Neural cell (in vitro differentiated cells): ENCODE measurements around the gene AMIGO3. TPM values are rescaled to one million over a fixed set of nuclear protein-coding genes. Genes with fewer than 3 reads are reported as not detected.

ENCODE experiments used
- H2AFZ ChIP-seq: fragments of 200-600, 300-800 bp; sonication (generic), shearing (Covaris generic); 2 replicates; pipeline ENCODE4 v1.6.0; 2014; ENCODE audit warnings: low read depth, mild to moderate bottlenecking, antibody characterized with exemption, low read length, moderate library complexity
- H3F3A ChIP-seq: fragments of 200-600 bp; shearing (Covaris generic); 2 replicates; pipeline ENCODE4 v1.6.1; 2016; ENCODE audit warnings: mild to moderate bottlenecking, moderate library complexity, mixed read lengths, antibody characterized with exemption, low read length; ENCODE audit not compliant: insufficient read depth, poor library complexity, severe bottlenecking
- H3K27ac ChIP-seq: fragments of 200-600, 300-800 bp; sonication (generic), shearing (Covaris generic); 2 replicates; pipeline ENCODE4 v1.5.1; 2014; ENCODE audit warnings: mild to moderate bottlenecking, low read length, moderate library complexity
- H3K27me3 ChIP-seq: fragments of 300-800, 200-600 bp; sonication (generic), shearing (Covaris generic); 2 replicates; pipeline ENCODE4 v1.6.0; 2014; ENCODE audit warnings: mild to moderate bottlenecking, low read depth, low read length, moderate library complexity; ENCODE audit not compliant: insufficient read depth
- H3K36me3 ChIP-seq: fragments of 300-800, 200-600 bp; sonication (generic), shearing (Covaris generic); 2 replicates; pipeline ENCODE4 v1.5.1; 2014; ENCODE audit warnings: mild to moderate bottlenecking, antibody characterized with exemption, low read length, moderate library complexity; ENCODE audit not compliant: insufficient read depth
- H3K4me2 ChIP-seq: fragments of 300-800, 200-600 bp; sonication (generic), shearing (Covaris generic); 2 replicates; pipeline ENCODE4 v1.6.0; 2014; ENCODE audit warnings: mild to moderate bottlenecking, low read length
- H3K4me3 ChIP-seq: fragments of 300-800, 200-600 bp; sonication (generic), shearing (Covaris generic); 2 replicates; pipeline ENCODE4 v1.5.1; 2014; ENCODE audit warnings: mild to moderate bottlenecking, low read length, moderate library complexity
- H3K79me2 ChIP-seq: fragments of 200-600 bp; shearing (Covaris generic); replicated peaks from 2 replicates; pipeline ENCODE4 v1.6.0; 2014; ENCODE audit warnings: mild to moderate bottlenecking, low read length, moderate library complexity; ENCODE audit not compliant: insufficient read depth
- H3K9ac ChIP-seq: fragments of 300-800, 200-600 bp; sonication (generic), shearing (Covaris generic); 2 replicates; pipeline ENCODE4 v1.6.1; 2016; ENCODE audit warnings: mild to moderate bottlenecking, low read length, mixed read lengths
- H3K9me2 ChIP-seq: fragments of 200-600 bp; shearing (Covaris generic); 2 replicates; pipeline ENCODE4 v1.6.1; 2016; ENCODE audit warnings: mild to moderate bottlenecking, low read length, mixed read lengths; ENCODE audit not compliant: insufficient read depth
- H3K9me3 ChIP-seq: fragments of 200-600, 300-800 bp; sonication (generic), shearing (Covaris generic); 2 replicates; pipeline ENCODE4 v1.6.1; 2016; ENCODE audit warnings: mild to moderate bottlenecking, mixed run types, low read length, moderate library complexity, mixed read lengths
- H4K20me1 ChIP-seq: fragments of 200-600 bp; shearing (Covaris generic); 2 replicates; pipeline ENCODE4 v1.6.1; 2016; ENCODE audit warnings: mild to moderate bottlenecking, mixed run types; ENCODE audit not compliant: insufficient read depth
- EP300 ChIP-seq: fragments of 450-650 bp; conservative IDR thresholded peaks from 2 replicates; pipeline ENCODE4 v1.6.1; 2014; ENCODE audit warnings: antibody characterized with exemption, mild to moderate bottlenecking, moderate library complexity; ENCODE audit not compliant: poor library complexity, severe bottlenecking
- EZH2 ChIP-seq: fragments of 200-600, 300-800 bp; shearing (Covaris generic), sonication (generic); IDR thresholded peaks from 2 replicates; pipeline ENCODE4 v1.6.1; 2014; ENCODE audit warnings: antibody characterized with exemption, low read length, borderline replicate concordance, mild to moderate bottlenecking; ENCODE audit not compliant: insufficient read depth, poor library complexity, severe bottlenecking
- MXI1 ChIP-seq: fragments of 450-650 bp; conservative IDR thresholded peaks from 2 replicates; pipeline ENCODE4 v1.6.1; 2014; ENCODE audit warnings: antibody characterized with exemption, mild to moderate bottlenecking; ENCODE audit not compliant: poor library complexity, severe bottlenecking
- POLR2AphosphoS5 ChIP-seq: IDR thresholded peaks from 2 replicates; pipeline ENCODE4 v1.6.1; 2012
- RAD21 ChIP-seq: fragments of 450-650 bp; conservative IDR thresholded peaks from 2 replicates; pipeline ENCODE4 v1.6.1; 2014; ENCODE audit warnings: antibody characterized with exemption, mild to moderate bottlenecking, moderate library complexity
- SMC3 ChIP-seq: fragments of 450-650 bp; conservative IDR thresholded peaks from 2 replicates; pipeline ENCODE4 v1.6.1; 2014; ENCODE audit warnings: antibody characterized with exemption, mild to moderate bottlenecking, moderate library complexity; ENCODE audit not compliant: poor library complexity
- TAF1 ChIP-seq: IDR thresholded peaks from 2 replicates; pipeline ENCODE4 v1.6.1; 2012; ENCODE audit warnings: low read depth
- polyA plus RNA-seq: library from polyadenylated mRNA; depleted of rRNA; stranded (reverse); fragments of >200 nt; gene quantifications from 2 replicates; pipeline ENCODE4 v1.2.3, GENCODE V29; 2014
- TF ChIP-seq, protein P1 (sequence below): IDR thresholded peaks from 2 replicates; pipeline ENCODE4 v1.6.1; 2012; ENCODE audit warnings: borderline replicate concordance
- TF ChIP-seq, protein P2 (sequence below): fragments of 450-650 bp; IDR thresholded peaks from 2 replicates; pipeline ENCODE4 v1.5.1; 2014; ENCODE audit warnings: antibody characterized with exemption, mild to moderate bottlenecking, moderate library complexity; ENCODE audit not compliant: poor library complexity, severe bottlenecking

Gene AMIGO3
- polyA plus RNA-seq, 1 donor from 2014 or later = 4.0 TPM

DNA sequence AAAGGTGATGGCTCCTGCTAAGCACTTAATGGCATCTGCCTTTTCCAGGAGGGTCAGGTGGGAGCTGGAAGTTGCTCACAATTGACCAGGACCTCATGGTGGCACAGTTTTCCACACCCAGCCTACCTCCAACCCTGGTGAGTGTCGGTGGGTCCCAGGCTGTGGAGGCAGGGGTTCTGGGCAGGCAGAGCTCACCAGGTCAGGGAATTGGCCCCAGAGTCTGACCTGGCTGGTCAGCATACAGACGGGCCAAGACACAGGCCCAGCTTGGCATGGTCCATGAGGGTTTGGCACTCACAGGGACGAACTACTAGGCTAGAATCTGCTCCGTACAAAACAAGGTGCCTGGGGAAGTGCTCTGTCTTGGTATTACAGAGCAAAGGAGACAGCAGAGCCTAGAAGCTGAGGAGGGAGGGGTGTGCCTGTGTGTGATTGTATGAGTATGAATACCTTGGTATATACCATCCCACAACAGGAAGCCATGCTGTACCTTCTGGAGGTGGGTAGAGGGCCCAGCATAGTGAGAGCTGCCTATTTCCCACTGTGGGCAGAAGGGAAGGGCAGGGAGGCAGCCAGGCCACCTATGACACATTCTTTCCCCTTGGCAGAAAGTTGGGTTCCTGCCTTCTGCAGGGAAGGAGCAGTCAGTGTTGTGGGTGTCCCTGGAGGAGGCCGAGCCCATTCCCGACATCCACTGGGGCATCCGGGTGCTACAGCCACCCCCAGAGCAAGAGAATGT lies 38.8 kb downstream of the AMIGO3 start:
- H3K4me3 ChIP-seq = no peak overlapping the region
- no peaks in the 10 kb centered on the region for H3F3A ChIP-seq
- H4K20me1 ChIP-seq = no peaks in the 10 kb centered on the region
- H2AFZ ChIP-seq = no peak overlapping the region
- no peak overlapping the region for H3K9ac ChIP-seq
- H3K36me3 ChIP-seq = no peaks in the 10 kb centered on the region
- H3K27me3 ChIP-seq = no peaks in the 10 kb centered on the region
- H3K79me2 ChIP-seq = no peaks in the 10 kb centered on the region
- H3K9me3 ChIP-seq = no peaks in the 10 kb centered on the region
- H3K27ac ChIP-seq = no peak overlapping the region
- H3K9me2 ChIP-seq = no peaks in the 10 kb centered on the region
- TF ChIP-seq MXI1 (no peak), EZH2 (no peak), POLR2AphosphoS5 (no peak)
- no peak overlapping the region for H3K4me2 ChIP-seq

DNA sequence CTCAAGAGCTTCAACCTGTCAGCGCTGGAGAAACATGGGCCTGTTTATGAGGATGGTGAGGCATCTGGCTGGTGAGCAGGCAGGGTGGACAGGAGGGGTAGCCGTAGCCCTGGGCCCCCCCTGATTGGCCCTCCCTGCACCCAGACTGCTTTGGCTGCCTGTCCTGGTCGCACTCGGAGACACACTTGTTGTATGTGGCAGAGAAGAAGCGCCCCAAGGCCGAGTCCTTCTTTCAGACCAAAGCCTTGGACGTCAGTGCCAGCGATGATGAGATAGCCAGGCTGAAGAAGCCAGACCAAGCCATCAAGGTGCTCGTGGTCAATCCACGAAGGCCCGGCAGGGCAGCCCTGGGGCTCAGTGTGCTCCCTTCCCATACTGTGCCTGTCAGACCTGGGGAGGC lies 43.6 kb downstream of the AMIGO3 start:
- H4K20me1 ChIP-seq = no peaks in the 10 kb centered on the region
- TF ChIP-seq TAF1 = no peak
- TF ChIP-seq SMC3 = no peak
- no peak for TF ChIP-seq EZH2
- no peak for TF ChIP-seq POLR2AphosphoS5
- TF ChIP-seq EP300 = no peak
- TF ChIP-seq, protein P1, sequence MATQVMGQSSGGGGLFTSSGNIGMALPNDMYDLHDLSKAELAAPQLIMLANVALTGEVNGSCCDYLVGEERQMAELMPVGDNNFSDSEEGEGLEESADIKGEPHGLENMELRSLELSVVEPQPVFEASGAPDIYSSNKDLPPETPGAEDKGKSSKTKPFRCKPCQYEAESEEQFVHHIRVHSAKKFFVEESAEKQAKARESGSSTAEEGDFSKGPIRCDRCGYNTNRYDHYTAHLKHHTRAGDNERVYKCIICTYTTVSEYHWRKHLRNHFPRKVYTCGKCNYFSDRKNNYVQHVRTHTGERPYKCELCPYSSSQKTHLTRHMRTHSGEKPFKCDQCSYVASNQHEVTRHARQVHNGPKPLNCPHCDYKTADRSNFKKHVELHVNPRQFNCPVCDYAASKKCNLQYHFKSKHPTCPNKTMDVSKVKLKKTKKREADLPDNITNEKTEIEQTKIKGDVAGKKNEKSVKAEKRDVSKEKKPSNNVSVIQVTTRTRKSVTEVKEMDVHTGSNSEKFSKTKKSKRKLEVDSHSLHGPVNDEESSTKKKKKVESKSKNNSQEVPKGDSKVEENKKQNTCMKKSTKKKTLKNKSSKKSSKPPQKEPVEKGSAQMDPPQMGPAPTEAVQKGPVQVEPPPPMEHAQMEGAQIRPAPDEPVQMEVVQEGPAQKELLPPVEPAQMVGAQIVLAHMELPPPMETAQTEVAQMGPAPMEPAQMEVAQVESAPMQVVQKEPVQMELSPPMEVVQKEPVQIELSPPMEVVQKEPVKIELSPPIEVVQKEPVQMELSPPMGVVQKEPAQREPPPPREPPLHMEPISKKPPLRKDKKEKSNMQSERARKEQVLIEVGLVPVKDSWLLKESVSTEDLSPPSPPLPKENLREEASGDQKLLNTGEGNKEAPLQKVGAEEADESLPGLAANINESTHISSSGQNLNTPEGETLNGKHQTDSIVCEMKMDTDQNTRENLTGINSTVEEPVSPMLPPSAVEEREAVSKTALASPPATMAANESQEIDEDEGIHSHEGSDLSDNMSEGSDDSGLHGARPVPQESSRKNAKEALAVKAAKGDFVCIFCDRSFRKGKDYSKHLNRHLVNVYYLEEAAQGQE = no peak
- TF ChIP-seq, protein P2, sequence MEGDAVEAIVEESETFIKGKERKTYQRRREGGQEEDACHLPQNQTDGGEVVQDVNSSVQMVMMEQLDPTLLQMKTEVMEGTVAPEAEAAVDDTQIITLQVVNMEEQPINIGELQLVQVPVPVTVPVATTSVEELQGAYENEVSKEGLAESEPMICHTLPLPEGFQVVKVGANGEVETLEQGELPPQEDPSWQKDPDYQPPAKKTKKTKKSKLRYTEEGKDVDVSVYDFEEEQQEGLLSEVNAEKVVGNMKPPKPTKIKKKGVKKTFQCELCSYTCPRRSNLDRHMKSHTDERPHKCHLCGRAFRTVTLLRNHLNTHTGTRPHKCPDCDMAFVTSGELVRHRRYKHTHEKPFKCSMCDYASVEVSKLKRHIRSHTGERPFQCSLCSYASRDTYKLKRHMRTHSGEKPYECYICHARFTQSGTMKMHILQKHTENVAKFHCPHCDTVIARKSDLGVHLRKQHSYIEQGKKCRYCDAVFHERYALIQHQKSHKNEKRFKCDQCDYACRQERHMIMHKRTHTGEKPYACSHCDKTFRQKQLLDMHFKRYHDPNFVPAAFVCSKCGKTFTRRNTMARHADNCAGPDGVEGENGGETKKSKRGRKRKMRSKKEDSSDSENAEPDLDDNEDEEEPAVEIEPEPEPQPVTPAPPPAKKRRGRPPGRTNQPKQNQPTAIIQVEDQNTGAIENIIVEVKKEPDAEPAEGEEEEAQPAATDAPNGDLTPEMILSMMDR = no peak
- TF ChIP-seq RAD21 = no peak
- no peak for TF ChIP-seq MXI1
- H3K9me2 ChIP-seq = no peaks in the 10 kb centered on the region
- no peak overlapping the region for H2AFZ ChIP-seq
- no peak overlapping the region for H3K4me2 ChIP-seq
- H3K27me3 ChIP-seq = no peaks in the 10 kb centered on the region
- no peaks in the 10 kb centered on the region for H3F3A ChIP-seq
- no peak overlapping the region for H3K27ac ChIP-seq
- H3K9me3 ChIP-seq = no peaks in the 10 kb centered on the region
- H3K4me3 ChIP-seq = no peak overlapping the region
- H3K9ac ChIP-seq = no peak overlapping the region
- peaks cover 7% of the 10 kb centered on the region for H3K79me2 ChIP-seq
- H3K36me3 ChIP-seq = no peaks in the 10 kb centered on the region
